COR-L47 (cell line): ENCODE measurements around the gene FUT3.
A peak's percentile ranks its signal among the peaks of the same experiment; 100 is the strongest.
"Not testable (repeated sequence)": the region's sequence is repeated elsewhere in the genome, so short reads cannot be mapped to it uniquely, and the experiment has no call there.

Experiments used
- DNase-seq: peaks from one replicate; lab custom pipeline; 2025; lab: John Stamatoyannopoulos, UW

The FUT3 gene

DNA sequence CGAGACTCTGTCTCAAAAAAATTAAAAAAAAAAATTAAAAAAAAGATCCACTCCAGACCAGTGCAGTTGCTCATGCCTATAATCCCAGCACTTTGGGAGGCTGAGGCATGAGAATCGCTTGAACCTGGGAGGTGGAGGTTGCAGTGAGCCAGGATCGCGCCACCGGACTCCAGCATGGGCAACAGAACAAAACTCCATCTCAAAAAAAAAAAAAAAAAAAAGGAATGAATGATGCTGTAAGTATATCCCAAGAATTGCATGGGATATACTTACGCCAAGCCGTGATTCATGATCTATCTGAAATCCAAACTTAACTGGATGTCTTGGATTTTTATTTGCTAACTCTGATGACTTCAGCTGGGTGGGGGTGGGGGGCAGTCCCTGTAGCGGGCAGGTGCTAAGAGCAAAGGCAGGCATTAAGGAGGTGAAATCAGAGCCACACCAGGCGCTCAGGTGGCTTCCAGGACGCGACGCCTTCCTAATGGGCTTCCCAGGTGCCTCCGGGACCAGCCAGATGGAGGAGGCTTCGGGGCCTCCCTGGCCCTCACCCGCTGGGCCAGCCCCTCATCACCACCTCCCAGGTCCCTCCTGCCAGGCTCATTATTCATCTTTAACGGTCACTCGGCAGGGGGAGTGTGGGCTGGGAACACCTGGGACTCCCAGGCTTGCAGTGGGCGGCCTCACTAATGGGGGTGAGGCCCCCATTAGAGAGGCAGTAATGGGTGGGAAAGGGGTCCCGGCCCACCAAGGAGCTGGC lies 30.5 kb upstream of the FUT3 start:
- peak; percentile 62 for DNase-seq

DNA sequence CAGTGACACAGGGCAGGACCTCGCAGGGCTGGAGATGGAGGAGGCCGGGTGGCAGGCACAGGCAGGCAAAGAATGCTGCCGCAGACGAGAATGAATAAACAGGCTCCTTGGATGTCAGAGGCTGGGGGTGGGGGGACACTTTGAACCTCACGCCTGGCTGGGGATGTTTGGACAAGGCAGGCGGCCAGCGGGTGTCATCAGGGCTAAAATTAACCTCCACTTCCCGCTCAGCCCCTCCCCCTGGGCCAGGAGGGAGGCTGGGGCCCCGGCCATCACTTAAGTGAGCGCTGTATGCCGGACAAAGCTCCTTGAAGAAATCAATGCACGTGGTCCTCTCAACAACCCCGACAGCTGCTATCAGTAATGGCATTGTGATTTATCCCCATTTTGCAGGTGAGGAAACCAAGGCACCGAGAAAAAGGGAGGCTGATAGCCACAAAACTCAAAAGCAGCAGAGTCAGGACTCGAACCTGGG lies 29.4 kb upstream of the FUT3 start:
- no peak for DNase-seq

DNA sequence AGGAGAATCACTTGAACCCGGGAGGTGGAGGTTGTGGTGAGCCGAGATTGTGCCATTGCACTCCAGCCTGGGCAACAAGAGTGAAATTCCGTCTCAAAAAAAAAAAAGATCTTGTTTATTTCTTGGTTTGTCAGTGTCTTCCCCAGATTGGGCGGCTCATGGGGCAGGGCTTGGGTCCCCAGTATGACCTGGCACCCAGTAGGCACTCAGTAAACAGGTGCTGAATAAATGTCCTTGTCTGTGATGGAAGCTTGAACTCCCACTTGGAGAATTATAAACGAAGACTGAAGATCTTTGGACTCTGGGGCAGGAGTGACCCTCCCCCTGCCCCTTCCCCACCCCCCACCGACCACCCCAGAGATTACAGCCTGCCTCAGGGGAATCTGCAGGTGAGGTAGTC lies 28.9 kb upstream of the FUT3 start:
- no peak for DNase-seq

DNA sequence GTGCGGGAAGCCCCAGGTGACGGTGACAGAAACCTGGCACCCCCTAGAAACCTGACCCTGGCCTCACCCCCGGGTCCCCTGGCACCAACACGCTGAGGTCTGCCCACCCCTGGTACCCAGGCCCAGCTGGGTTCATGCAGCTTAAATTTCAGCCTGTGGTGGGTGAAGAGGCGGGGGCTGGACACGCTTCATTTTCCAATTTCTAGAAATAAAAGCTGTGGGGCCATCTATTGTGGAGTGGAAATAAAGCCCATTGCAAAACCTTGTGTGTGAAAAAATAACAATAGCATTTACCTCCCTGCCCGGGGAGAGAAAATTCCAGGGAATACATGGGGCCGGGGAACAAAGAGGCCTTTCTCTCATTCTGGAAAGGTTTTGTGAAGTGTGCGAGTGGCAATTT lies 26.6 kb upstream of the FUT3 start:
- no peak for DNase-seq

DNA sequence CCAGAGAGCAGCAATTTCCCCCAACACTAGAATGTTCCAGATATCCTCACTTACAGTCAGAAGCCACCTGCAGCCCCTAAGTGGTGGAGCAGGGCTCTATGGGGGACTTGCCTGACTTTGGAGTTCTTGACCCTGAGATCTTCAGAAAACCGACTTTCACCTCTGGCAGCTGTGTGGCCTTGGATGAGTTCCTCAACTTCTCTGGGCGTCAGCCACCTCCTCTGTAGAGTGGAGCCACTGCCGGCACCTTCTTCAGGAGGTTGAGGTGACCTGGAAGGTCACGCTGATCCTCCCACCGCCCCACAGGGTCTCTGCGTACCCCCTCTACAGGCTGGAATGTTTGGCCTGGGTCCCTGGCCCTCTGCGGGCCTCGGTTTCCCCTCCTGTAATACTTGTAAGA lies 26.2 kb upstream of the FUT3 start:
- DNase-seq: no peak

DNA sequence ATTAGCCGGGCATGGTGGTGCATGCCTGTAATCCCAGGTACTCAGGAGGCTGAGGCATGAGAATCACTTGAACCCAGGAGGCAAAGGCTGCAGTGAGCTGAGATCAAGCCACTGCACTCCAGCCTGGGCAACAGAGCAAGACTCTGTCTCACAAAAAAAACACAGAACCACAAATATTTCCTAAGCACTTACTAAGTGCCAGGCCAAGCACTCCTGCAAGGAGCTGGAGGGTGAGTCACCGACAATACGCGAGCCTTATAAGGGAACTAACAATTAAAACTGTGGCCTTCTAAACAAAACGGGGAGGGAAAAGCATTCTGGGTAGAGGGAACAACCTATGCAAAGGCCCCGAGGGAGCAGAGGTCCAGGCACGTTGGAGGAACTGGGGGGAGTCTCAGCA lies 23.2 kb upstream of the FUT3 start:
- DNase-seq: not testable (repeated sequence)

DNA sequence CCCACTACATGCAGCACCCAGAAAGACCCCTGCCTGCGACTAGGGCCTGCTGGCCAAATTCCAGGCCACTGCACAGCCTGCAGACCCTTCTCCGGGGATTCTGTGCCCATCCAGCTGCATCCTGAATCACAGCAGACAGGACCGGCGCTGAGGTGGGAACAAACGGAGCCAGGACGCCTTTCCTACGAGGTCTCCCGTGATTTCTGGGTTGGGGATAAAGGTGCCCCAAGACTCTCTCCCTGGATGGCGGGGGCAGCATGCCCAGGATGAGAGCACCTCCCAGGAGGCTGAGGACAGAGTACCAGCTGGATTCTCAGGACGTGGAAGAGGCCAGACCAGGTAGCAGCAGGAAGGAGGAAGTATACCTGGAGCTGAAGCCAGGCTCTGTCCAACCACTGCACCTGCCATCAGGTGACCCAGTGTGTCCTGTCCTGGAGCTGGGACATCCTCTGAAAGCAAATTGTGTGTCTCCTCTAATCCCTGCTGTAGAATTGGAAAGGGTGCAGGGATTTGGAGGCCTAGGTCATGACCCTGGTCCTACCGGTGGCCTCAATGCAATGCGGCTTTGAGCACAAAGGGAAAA lies 22.5 kb upstream of the FUT3 start:
- no peak for DNase-seq

DNA sequence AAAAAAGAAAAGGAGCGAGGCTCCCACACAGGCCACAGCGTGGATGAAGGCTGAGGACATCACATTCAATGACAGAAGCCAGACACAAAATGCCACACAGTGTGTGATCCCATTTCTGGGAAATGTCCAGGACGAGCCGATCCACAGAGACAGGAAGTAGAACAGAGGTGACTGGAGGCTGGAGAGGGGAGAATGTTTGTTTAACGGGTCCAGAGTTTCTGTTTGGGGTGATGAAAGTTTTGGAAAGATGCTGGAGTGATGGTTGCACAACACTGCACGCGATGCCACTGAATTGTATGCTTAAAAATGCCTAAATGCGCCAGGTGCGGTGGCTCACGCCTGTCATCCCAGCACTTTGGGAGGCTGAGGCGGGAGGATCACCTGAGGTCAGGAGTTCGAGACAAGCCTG lies 19.7 kb upstream of the FUT3 start:
- no peak for DNase-seq

DNA sequence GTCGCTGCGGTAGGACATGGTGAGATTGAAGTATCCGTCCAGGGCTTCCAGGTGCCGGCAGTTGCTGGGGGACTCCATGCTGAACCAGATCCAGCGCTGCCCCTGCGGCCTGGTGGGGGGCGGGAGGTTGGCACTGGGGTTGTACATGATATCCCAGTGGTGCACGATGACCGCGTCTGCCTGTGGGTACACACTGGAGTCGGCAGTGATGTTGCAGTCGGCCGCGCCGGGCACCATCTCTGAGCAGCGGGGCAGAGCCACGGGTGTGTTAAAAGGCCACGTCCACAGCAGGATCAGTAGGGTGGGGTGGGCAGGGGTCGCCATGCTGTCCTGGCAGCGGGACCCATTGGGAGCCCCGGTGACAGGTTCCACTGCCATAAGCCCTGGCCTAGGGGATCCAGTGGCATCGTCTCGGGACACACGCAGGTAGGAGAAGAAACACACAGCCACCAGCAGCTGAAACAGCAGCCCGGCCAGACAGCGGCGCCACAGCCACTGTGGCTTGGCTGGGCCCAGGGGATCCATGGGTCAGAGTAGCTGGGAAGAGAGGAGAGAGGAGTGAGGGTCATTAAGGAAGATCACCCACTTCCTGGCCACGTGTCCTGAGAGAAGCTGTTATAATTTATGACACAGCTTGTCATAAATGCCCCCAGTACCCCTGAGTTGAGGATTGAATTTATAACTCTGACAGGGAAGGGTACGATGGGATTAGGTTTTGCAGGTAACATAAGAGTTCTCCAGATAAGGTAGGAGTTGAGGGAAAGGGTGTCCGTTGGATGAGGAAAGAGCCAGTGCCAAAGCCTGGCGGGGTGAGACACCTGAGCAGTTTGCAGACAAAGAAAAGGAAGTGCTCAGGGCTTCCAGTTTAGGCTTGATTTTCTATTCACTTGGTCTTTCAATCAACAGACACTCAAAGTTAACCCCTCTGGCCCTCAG lies 16.2 kb upstream of the FUT3 start:
- no peak for DNase-seq

DNA sequence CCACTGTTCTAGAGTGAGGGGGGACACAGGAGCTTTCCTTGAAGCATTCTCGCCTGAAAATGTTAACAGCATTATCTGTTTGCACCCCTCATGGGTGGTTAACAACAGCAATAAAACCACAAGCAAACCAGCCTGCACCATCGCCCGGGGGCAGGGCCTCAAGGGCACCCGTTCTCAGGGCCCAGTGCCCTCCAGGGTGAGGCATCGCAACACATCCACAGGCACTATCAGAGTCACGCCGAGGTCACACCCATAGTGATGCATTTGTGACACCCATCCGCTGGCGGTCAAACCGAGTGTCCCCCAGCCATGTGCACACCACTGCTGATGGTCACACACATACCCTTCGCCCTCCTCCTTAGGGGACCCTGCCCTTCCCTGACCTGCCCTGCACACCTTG lies 14.5 kb upstream of the FUT3 start:
- DNase-seq: no peak

DNA sequence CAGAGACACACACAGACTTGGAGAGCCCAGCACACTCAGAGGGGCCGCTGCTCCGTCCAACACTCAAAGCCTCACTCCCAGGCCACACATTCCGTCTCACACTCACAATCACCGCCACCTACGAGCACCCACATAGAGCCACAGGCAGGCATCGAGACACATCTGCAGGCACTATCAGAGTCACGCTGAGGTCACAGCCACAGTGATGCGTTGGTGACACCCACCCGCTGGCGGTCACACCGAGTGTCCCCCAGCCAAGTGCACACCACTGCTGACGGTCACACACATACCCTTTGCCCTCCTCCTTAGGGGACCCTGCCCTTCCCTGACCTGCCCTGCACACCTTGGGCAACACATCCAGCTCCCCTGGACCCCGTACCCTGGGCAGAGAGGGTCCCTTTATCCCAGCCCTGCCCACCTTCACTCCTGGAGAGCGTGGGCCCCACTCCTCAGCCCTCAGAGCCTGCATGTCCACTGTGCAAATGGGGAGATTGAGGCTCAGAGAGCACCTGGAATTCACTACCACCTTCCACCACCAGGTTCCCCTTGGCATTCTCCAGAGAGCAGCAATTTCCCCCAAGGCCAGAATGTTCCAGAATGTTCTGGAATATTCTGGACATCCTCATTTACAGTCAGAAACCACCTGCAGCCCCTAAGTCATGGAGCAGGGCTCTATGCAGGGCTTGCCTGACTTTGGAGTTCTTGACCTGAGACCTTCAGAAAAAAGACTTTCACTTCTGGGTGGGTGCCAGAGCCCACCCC lies 13.7 kb upstream of the FUT3 start:
- DNase-seq: no peak

DNA sequence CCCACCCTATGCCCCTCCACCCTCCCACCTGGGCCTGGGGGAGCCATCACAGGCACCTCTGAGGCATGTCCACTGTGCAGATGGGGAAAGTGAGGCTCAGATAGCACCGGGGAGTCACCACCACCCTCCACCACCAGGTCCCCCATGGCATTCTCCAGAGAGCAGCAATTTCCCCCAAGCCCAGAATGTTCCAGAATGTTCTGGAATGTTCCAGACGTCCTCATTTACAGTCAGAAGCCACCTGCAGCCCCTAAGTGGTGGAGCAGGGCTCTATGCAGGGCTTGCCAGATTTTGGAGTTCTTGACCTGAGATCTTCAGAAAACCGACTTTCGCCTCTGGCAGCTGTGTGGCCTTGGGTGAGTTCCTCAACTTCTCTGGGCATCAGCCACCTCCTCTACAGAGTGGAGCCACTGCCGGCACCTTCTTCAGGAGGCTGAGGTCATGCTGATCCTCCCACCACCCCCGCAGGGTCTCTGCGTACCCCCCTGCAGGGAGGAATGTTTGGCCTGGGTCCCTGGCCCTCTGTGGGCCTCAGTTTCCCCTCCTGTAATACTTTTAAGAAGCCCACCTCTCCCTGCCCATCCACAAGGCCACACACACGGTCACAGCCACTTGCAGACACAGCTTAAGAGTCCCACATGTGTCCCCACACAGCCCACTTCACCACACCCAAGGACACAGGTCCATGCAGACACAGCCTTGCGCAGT lies 12.9 kb upstream of the FUT3 start:
- DNase-seq: no peak

DNA sequence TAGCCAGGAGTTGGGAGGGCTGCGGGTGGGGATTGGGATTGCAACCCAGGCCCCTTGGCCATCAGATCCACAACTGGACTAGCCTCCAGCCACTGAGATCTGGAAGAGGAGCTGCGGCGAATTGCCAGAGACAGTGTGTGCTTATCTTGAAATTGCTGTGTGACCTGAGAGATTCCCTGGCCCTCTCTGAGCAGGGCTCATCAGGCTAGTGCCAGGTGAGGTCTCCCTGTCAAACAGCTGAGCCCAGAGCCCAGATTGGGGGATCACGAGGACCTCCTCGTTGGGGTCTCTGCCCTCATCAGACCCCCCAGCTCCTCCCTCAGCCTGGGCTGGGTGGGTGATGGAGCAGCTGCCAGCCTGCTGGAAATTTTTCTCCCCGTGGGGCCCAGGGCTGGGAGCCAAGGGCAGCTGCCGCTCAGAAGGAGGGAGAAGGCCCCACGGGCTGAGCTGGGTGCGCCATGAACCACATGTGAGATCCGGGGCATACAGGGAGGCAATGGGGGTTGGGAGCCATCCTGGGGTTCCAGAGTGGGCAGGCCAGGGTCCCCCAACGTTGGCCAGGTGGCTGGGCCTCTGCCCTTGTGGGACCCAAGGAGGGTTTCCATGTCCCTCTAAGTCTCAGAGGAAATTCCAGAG lies 11.9 kb upstream of the FUT3 start:
- no peak for DNase-seq

DNA sequence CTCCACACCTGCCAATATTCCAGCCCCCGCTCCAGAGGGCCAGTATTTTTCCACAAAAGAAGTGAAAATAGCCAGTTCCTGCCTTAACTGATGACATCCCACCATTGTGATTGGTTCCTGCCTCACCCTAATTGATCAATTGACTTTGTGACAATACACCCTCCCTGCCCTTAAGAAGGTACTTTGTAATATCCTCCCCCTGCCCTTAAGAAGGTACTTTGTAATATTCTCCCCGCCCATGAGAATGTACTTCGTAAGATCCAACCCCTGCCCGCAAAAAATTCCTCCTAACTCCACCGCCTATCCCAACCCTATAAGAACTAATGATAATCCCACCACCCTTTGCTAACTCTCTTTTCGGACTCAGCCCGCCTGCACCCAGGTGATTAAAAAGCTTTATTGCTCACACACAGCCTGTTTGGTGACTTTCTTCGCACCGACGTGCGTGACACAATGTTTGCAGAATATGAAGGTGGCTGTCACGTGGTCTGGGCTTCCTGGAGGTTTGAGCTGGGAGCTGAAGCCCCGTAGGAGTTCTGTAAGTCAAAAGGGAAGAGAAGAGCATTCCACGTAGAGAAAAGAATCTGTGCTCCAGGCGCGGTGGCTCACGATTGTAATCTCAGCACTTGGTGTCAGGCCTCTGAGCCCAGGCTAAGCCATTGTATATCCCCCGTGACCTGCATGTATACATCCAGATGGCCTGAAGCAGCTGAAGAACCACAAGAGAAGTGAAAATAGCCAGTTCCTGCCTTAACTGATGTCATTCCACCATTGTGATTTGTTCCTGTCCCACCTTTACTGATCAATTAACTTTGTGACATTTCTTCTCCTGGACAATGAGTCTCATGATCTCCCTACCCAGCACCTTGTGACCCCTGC lies 6.2 kb upstream of the FUT3 start:
- DNase-seq: no peak

DNA sequence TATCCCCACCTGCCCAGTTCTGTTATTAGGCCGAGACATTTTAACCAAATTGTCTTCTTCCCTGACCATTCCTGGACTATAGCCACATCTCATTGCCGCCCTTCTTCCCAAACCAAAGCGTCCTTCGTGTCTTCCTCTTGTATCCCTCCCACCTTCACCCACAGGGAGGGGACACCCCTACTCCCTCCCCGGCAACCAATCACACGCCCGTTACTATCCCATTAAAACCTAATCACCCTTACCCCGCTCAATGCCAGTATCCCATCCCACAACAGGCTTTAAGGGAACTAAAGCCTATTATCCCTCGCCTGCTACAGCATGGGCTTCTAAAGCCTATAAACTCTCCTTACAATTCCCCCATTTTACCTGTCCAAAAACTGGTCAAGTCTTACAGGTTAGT lies 3.9 kb upstream of the FUT3 start:
- not testable (repeated sequence) for DNase-seq

DNA sequence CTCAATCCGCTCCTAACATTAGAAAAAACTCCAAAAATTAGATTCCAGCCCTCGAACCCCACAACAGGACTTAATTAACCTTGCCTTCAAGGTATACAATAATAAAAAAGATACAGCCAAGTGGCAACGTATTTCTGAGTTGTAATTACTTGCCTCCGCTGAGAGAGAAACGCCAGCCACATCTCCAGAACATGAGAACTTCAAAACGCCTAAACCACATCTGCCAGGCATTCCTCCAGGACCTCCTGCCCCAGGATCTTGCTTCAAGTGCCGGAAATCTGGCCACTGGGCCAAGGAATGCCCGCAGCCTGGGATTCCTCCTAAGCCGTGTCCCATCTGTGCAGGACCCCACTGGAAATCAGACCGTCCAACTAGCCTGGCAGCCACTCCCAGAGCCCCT lies 2.9 kb upstream of the FUT3 start:
- not testable (repeated sequence) for DNase-seq

DNA sequence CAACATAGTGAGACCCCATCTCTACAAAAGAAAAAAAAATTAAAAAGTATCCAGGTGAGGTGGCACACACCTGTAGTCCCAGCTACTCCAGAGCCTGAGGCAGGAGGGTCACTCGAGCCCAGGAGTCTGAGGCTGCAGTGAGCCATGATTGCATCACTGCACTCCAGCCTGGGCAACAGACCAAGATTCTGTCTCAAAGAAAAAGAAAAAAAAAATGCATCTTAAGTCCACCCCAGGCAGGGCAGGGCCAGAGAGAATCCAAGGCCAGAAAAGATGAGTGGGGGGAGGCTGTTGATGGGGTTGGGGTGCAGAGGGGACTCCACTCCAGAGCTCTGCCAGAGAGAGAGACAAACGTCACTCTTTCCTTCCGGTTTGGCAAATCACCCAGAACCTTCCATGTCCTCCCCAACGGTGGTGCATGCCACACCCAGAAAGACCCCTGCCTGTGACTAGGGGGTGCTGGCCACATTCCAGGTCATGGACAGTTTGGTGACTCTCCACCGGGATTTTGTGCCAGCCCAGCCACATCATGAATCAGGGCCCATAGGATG lies 431 bp downstream of the FUT3 start:
- DNase-seq: peak; percentile 37

DNA sequence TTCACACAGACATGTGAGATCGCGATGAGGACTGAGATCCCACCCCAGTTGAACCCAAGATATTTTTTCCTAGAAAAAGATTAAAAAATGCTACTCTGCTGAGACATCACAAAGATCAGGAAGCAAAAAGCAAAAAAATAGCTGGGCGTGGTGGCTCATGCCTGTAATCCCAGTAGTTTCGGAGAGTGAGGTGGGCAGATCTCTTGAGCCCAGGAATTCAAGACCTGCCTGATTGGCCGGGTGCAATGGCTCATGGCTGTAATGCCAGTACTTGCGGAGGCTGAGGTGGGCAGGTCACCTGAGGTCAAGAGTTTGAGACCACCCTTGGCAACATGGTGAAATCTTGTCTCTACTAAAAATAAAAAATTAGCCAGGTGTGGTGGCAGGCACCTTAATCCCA lies 1.1 kb downstream of the FUT3 start:
- DNase-seq: no peak

DNA sequence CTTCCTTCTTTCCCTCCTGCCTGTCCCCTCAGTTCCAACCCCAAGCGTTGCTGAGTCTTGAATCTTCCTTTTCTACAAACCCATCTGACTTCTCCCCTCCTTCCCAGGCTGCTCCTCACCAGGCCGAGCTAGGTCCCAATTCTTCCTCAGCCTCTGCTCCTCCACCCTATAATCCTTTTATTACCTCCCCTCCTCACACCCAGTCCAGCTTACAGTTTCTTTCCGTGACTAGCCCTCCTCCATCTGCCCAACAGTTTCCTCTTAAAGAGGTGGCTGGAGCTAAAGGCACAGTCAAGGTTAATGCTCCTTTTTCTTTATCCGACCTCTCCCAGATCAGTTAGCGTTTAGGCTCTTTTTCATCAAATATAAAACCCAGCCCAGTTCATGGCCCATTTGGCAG lies 2.6 kb downstream of the FUT3 start:
- DNase-seq: not testable (repeated sequence)

DNA sequence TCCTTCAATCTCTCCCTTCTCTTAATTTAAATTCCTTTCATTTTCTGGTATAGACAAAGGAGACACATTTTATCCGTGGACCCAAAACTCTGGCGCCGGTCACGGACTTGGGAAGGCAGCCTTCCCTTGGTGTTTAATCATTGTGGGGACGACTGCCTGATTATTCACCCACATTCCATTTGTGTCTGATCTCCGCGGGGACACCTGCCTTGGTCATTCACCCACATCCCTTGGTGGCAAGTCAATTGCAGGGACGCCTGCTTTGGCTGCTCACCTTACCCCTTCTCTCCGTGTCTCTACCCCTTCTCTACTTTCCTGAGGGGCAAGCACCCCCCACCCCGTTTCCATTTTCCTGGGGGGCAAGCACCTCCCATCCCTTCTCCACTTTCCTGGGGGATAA lies 3.4 kb downstream of the FUT3 start:
- DNase-seq: not testable (repeated sequence)
